DND-41 (cell line): Measurements from ENCODE around the gene POLR2M.

Experiments
- CTCF ChIP-seq: IDR thresholded peaks from 2 replicates; pipeline ENCODE4 v1.5.1; 2012; ENCODE audit warnings: borderline replicate concordance, low read length, moderate library complexity, mild to moderate bottlenecking; ENCODE audit not compliant: poor library complexity, severe bottlenecking; ENCODE audit errors: extremely low read depth
- EZH2 ChIP-seq: IDR thresholded peaks from 3 replicates; pipeline ENCODE4 v1.6.1; 2012; ENCODE audit warnings: borderline replicate concordance, low read depth, mild to moderate bottlenecking, moderate library complexity, low read length, inconsistent platforms; ENCODE audit not compliant: severe bottlenecking

- no peak for TF ChIP-seq CTCF
- TF ChIP-seq EZH2 = no peak
These were observed 13.8 kb upstream of the POLR2M start for GRCh38 chr15:57692709-57693108.
